SW480 (cell line): ENCODE results near the gene AUTS2.
A peak's percentile ranks its signal among the peaks of the same experiment; 100 is the strongest.

ENCODE experiments used
- DNase-seq: peaks from one replicate; pipeline ENCODE4 v3.0.0-alpha.2; 2016; ENCODE audit warnings: low spot score

AUTS2 gene

GRCh38 chr7:69789563-69789962, 191.3 kb downstream of the AUTS2 start:
- DNase-seq: no peak

- DNase-seq: no peak
These were observed 192.9 kb downstream of the AUTS2 start for GRCh38 chr7:69790977-69791724.

GRCh38 chr7:69791739-69792138, 193.5 kb downstream of the AUTS2 start:
- DNase-seq: no peak

GRCh38 chr7:69795932-69796331, 197.7 kb downstream of the AUTS2 start:
- DNase-seq: no peak

GRCh38 chr7:69796416-69796815, 198.1 kb downstream of the AUTS2 start:
- DNase-seq: no peak

GRCh38 chr7:69799048-69799697, 200.9 kb downstream of the AUTS2 start:
- DNase-seq: no peak

GRCh38 chr7:69799990-69800389, 201.7 kb downstream of the AUTS2 start:
- no peak for DNase-seq

- DNase-seq: peak; percentile 71
These were observed 202.2 kb downstream of the AUTS2 start for GRCh38 chr7:69800495-69800894.

GRCh38 chr7:69801729-69802682, 203.7 kb downstream of the AUTS2 start:
- DNase-seq: no peak

- no peak for DNase-seq
These were observed 205.6 kb downstream of the AUTS2 start for GRCh38 chr7:69803699-69804516.

- DNase-seq: no peak
These were observed 206.7 kb downstream of the AUTS2 start for GRCh38 chr7:69804962-69805361.

- DNase-seq: no peak
These were observed 210.1 kb downstream of the AUTS2 start for GRCh38 chr7:69808391-69808790.

GRCh38 chr7:69811476-69812308, 213.4 kb downstream of the AUTS2 start:
- peak; percentile 18 for DNase-seq

- no peak for DNase-seq
These were observed 214.5 kb downstream of the AUTS2 start for GRCh38 chr7:69812756-69813155.

- DNase-seq: no peak
These were observed 215.5 kb downstream of the AUTS2 start for GRCh38 chr7:69813637-69814240.

GRCh38 chr7:69814421-69814962, 216.2 kb downstream of the AUTS2 start:
- no peak for DNase-seq

GRCh38 chr7:69816501-69816900, 218.2 kb downstream of the AUTS2 start:
- DNase-seq: no peak

- DNase-seq: no peak
These were observed 218.8 kb downstream of the AUTS2 start for GRCh38 chr7:69817121-69817520.

- no peak for DNase-seq
These were observed 219.8 kb downstream of the AUTS2 start for GRCh38 chr7:69817841-69818635.
